ENCODE data around the gene HBA1. TPM values are rescaled to one million over a fixed set of nuclear protein-coding genes. Genes with fewer than 3 reads are reported as not detected.
"Not testable (repeated sequence)": the region's sequence is repeated elsewhere in the genome, so short reads cannot be mapped to it uniquely, and the experiment has no call there.

The HBA1 gene
- total and polyA plus RNA-seq, 9 of the 15 experiments (the other 6 are each of a cell fraction or from before 2014, with no cell fraction given) = 128 to 2,388 (median 380) TPM

DNA sequence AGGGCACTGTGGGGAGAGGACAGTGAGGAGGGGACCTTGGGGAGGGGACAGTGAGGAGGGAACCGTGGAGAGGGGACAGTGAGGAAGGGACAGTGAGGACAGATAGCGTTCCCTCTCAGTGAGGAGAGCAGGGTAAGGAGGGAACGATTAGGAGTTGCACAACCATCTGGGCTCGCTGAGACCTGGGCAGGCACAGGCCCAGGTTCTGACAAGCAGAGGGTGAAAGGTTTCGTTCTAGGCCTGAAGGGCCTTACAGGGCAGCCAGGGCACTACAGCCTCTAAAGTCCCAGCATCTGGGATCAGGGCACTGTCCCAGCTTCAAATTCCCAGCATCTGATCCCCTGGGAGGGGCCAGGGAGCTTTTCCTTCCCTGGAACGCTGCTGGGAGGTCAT lies 23.4 kb upstream of the HBA1 start:
- DNase-seq (ENCODE audit: extremely low read depth in 1 of 4, low spot score in 3 of 4) (peak in 1 of 4 experiments; percentile 42), FAIRE-seq (peak; percentile 82), ATAC-seq (peak; percentile 63)
- POLR2A ChIA-PET; H3K79me2 ChIP-seq (ENCODE audit: control insufficient read depth, insufficient read depth, low read length); H3K9me3 ChIP-seq (replicated peaks; ENCODE audit: control insufficient read depth, insufficient read depth, low read depth, low read length); CTCF ChIA-PET (ENCODE audit: low intra/inter-chr PET ratio); H2AFZ ChIP-seq (ENCODE audit: low read depth, low read length); H3K27me3 ChIP-seq (ENCODE audit: control insufficient read depth in 2 of 2, insufficient read depth in 2 of 2, low read length in 2 of 2); H3K36me3 ChIP-seq (ENCODE audit: control insufficient read depth, insufficient read depth, low read length); H3K27ac ChIP-seq (ENCODE audit: extremely low read depth, low read depth, low read length); in situ Hi-C loops (cut with MboI); BruUV-seq (replicated peaks); intact Hi-C loops (cut with micrococcal nuclease); H3K9me1 ChIP-seq (ENCODE audit: control insufficient read depth, insufficient read depth, low read length); H4K20me1 ChIP-seq (replicated peaks; ENCODE audit: control insufficient read depth, insufficient read depth, low read length): not testable (repeated sequence)
- Histone ChIP-seq H3K4me1 (replicated peaks in 1 of 2; ENCODE audit: control insufficient read depth in 2 of 2, insufficient read depth in 2 of 2, low read length in 2 of 2) (peaks cover 28% of the 10 kb centered on the region in 2 experiments; a peak in 4 of 5 replicates), H3K4me2 (ENCODE audit: insufficient read depth, low read length) (peak overlapping the region; percentile 67; the same call in 1 of the 2 replicates), H3K9ac (ENCODE audit: insufficient read depth in 1 of 2, low read depth in 2 of 2, low read length in 2 of 2) (peak overlapping the region in 1 of 2 experiments; percentile 65; a peak in 2 of 4 replicates), H3K4me3 (peak overlapping the region; percentile 26)
- no CpG with 5 or more reads among the region's 6 CpGs for WGBS (ENCODE audit: insufficient coverage, low coverage, missing lambda C conversion rate)
- TF ChIP-seq, protein P1, sequence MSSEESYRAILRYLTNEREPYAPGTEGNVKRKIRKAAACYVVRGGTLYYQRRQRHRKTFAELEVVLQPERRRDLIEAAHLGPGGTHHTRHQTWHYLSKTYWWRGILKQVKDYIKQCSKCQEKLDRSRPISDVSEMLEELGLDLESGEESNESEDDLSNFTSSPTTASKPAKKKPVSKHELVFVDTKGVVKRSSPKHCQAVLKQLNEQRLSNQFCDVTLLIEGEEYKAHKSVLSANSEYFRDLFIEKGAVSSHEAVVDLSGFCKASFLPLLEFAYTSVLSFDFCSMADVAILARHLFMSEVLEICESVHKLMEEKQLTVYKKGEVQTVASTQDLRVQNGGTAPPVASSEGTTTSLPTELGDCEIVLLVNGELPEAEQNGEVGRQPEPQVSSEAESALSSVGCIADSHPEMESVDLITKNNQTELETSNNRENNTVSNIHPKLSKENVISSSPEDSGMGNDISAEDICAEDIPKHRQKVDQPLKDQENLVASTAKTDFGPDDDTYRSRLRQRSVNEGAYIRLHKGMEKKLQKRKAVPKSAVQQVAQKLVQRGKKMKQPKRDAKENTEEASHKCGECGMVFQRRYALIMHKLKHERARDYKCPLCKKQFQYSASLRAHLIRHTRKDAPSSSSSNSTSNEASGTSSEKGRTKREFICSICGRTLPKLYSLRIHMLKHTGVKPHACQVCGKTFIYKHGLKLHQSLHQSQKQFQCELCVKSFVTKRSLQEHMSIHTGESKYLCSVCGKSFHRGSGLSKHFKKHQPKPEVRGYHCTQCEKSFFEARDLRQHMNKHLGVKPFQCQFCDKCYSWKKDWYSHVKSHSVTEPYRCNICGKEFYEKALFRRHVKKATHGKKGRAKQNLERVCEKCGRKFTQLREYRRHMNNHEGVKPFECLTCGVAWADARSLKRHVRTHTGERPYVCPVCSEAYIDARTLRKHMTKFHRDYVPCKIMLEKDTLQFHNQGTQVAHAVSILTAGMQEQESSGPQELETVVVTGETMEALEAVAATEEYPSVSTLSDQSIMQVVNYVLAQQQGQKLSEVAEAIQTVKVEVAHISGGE (CRISPR knock-in tag; IDR thresholded peaks at IDR 0.05) = 0 out of 6 replicates have a peak, but pooled peaks of 1 of the 3 experiments have one; percentile 34
- peak; percentile 60; the same call in 1 of the 2 replicates for TF ChIP-seq CEBPB (tag; IDR thresholded peaks at IDR 0.05)
